CMK (cell line): ENCODE measurements around the gene ZFP64.

Experiments
- DNase-seq: peaks from one replicate; pipeline ENCODE4 v3.0.0-alpha.2; 2010; ENCODE audit warnings: low read depth

ZFP64 gene

GRCh38 chr20:52104546-52105441 is 86.8 kb downstream of the ZFP64 start:
- DNase-seq = no peak

- DNase-seq = peak; percentile 82
These were observed 87.5 kb downstream of the ZFP64 start for GRCh38 chr20:52103913-52104545.

- DNase-seq = no peak
These were observed 88.2 kb downstream of the ZFP64 start for GRCh38 chr20:52103335-52103912.

GRCh38 chr20:52102559-52102958 is 89.0 kb downstream of the ZFP64 start:
- DNase-seq = no peak

GRCh38 chr20:52102126-52102525 is 89.5 kb downstream of the ZFP64 start:
- DNase-seq = no peak
